ENCODE results near the gene HES4. TPM values are rescaled to one million over a fixed set of nuclear protein-coding genes. Genes with fewer than 3 reads are reported as not detected.

HES4 gene, protein sequence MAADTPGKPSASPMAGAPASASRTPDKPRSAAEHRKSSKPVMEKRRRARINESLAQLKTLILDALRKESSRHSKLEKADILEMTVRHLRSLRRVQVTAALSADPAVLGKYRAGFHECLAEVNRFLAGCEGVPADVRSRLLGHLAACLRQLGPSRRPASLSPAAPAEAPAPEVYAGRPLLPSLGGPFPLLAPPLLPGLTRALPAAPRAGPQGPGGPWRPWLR
- total RNA-seq, result 10 to 100 TPM; 17.8 to 30.0 (median 22.6) TPM

DNA sequence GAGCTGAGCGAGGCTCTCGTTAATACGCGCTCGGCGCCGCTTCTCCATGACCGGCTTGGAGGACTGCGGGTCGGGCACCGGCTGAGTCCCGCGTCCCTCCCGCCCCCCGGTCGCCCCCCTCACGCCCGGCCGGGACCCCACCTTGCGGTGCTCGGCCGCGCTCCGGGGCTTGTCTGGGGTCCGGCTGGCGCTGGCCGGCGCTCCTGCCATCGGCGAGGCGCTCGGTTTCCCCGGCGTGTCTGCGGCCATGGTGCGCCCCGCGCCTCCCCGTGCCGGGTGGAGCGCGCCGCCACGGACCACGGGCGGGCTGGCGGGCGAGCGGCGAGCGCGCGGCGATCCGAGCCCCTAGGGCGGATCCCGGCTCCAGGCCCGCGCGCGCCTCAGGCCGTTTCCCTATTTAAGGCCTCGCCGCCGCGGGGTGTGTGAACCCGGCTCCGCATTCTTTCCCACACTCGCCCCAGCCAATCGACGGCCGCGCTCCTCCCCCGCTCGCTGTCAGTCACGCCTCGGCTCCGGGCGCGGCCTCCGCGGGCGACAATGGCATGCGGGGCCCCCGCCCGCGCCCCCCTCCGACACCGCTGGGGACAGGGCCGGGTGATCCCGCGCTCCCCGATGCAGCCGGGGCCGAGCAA lies at the start of gene HES4:
Gene HES4, minus strand, starts transcription at position 373 of the 632 bp plus-strand sequence. Its CDS starts 124 bp downstream, at position 249.
- TF ChIP-seq, protein P1, sequence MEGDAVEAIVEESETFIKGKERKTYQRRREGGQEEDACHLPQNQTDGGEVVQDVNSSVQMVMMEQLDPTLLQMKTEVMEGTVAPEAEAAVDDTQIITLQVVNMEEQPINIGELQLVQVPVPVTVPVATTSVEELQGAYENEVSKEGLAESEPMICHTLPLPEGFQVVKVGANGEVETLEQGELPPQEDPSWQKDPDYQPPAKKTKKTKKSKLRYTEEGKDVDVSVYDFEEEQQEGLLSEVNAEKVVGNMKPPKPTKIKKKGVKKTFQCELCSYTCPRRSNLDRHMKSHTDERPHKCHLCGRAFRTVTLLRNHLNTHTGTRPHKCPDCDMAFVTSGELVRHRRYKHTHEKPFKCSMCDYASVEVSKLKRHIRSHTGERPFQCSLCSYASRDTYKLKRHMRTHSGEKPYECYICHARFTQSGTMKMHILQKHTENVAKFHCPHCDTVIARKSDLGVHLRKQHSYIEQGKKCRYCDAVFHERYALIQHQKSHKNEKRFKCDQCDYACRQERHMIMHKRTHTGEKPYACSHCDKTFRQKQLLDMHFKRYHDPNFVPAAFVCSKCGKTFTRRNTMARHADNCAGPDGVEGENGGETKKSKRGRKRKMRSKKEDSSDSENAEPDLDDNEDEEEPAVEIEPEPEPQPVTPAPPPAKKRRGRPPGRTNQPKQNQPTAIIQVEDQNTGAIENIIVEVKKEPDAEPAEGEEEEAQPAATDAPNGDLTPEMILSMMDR (IDR thresholded peaks at IDR 0.05), result no peak
- ATAC-seq (ENCODE audit: low FRiP score) (peak; percentile 77), DNase-seq (ENCODE audit: low spot score) (peak; percentile 63)

DNA sequence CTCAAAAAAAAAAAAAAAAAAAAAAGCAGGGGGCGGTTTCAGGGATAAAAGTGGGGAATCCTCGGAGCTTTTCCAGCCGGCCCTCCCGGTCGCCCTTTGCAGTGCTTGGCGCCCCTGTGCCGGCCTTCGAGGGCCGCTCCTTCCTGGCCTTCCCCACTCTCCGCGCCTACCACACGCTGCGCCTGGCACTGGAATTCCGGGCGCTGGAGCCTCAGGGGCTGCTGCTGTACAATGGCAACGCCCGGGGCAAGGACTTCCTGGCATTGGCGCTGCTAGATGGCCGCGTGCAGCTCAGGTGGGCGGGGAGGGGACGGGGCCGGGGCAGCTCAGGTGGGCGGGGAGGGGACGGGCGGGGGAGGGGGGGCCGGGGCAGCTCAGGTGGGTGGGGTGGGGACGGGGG lies 48.9 kb upstream of the HES4 start:
- TF ChIP-seq, protein P1 (IDR thresholded peaks at IDR 0.05), result no peak
- ATAC-seq (ENCODE audit: low FRiP score) (no peak), DNase-seq (ENCODE audit: low spot score) (no peak)

DNA sequence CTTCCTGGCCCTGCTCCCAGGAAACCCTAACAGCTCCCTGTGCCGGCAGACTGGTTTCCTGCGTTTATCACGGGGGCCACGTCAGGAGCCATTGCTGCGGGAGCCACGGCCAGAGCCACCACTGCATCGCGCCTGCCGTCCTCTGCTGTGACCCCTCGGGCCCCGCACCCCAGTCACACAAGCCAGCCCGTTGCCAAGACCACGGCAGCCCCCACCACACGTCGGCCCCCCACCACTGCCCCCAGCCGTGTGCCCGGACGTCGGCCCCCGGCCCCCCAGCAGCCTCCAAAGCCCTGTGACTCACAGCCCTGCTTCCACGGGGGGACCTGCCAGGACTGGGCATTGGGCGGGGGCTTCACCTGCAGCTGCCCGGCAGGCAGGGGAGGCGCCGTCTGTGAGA lies 48.1 kb upstream of the HES4 start:
- ATAC-seq (ENCODE audit: low FRiP score), result no peak
- TF ChIP-seq, protein P1 (IDR thresholded peaks at IDR 0.05), result no peak
- DNase-seq (ENCODE audit: low spot score), result no peak

DNA sequence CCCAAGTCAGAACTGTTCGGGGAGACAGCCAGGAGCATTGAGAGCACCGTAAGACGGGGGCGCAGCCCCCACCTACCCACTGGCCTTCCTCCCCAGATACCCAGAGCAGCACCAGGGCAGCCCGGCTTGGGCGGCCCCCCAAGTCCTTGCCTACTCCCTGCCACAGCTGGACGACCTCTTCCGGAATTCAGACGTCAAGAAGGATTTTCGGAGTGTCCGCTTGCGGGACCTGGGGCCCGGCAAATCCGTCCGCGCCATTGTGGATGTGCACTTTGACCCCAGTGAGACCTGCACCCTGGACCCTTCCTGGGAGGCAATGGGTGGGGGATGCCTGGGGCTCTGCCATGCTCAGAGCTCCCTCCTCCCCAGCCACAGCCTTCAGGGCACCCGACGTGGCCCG lies 47.5 kb upstream of the HES4 start:
- ATAC-seq (ENCODE audit: low FRiP score), result no peak
- no peak for DNase-seq (ENCODE audit: low spot score)
- TF ChIP-seq, protein P1 (IDR thresholded peaks at IDR 0.05), result no peak

DNA sequence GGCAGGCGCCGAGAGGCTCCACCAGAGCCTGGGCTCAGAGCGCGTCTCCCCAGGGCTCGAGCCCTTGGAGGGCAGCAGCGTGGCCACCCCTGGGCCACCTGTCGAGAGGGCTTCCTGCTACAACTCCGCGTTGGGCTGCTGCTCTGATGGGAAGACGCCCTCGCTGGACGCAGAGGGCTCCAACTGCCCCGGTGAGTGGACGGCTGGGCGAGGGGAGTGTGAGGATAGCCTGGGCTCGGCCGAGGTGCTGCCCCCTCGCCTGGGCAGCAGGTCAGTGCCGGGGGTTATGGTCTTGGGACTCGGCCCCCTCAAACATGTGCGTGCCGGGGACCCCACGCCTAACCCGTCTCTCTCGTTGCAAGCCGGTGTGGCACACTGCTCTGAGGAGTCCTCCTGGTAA lies 46.9 kb upstream of the HES4 start:
- TF ChIP-seq, protein P1 (IDR thresholded peaks at IDR 0.05), result no peak
- DNase-seq (ENCODE audit: low spot score) (no peak), ATAC-seq (ENCODE audit: low FRiP score) (no peak)

DNA sequence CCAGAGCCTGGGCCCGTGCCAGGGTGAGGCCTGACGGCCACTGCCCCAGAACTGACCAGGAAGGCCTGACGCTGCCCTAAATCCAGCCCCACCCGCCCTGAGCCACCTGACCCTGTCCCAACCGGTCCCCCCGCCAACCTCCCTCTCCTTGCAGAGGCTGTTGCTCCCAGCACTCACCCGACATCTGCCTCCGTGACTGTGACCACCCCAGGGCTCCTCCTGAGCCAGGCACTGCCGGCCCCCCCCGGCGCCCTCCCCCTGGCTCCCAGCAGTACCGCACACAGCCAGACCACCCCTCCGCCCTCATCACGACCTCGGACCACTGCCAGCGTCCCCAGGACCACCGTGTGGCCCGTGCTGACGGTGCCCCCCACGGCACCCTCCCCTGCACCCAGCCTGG lies 46.3 kb upstream of the HES4 start:
- TF ChIP-seq, protein P1 (IDR thresholded peaks at IDR 0.05), result no peak
- DNase-seq (ENCODE audit: low spot score), result no peak
- ATAC-seq (ENCODE audit: low FRiP score), result no peak

DNA sequence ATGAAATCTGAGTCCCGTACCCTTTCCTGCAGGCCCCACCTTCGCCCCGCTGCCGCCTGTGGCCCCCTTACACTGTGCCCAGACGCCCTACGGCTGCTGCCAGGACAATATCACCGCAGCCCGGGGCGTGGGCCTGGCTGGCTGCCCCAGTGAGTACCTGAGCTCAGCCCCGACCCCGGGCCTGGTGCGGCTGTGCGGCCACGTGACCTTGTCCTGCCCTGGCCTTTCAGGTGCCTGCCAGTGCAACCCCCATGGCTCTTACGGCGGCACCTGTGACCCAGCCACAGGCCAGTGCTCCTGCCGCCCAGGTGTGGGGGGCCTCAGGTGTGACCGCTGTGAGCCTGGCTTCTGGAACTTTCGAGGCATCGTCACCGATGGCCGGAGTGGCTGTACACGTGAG lies 45.2 kb upstream of the HES4 start:
- TF ChIP-seq, protein P1 (IDR thresholded peaks at IDR 0.05), result no peak
- ATAC-seq (ENCODE audit: low FRiP score), result no peak
- DNase-seq (ENCODE audit: low spot score), result no peak

Measured in omental fat pad (tissue), 4 donors.